HG03558 (cell line): ENCODE data around the gene IL12RB2.

Experiments
- ATAC-seq: cut with Tn5 transposase; IDR thresholded peaks from one replicate; pipeline ENCODE4 v1.9.1; 2021; ENCODE audit warnings: moderate number of reproducible peaks; ENCODE audit not compliant: unreplicated experiment; ENCODE audit errors: extremely low read depth

The IL12RB2 gene

DNA sequence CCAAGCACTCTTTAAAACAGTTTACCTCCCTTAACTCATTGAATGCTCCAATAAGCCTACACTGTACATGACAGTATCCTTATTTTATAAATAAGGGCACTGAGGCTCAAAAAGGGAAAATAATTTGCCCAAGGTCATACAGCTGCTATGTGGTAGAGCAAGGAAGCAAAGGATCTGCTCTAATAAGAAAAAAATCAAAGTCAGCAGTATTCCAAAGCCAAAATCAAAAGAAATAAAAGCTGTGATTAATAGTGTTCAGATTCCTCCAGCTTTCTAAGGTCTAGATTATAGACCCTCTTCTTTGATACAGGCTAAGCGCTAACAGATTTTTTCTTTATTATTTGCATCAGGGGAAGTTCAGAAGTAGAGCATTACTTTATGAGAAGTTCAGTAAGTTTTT, 39.3 kb downstream of the IL12RB2 start:
- ATAC-seq, result no peak

DNA sequence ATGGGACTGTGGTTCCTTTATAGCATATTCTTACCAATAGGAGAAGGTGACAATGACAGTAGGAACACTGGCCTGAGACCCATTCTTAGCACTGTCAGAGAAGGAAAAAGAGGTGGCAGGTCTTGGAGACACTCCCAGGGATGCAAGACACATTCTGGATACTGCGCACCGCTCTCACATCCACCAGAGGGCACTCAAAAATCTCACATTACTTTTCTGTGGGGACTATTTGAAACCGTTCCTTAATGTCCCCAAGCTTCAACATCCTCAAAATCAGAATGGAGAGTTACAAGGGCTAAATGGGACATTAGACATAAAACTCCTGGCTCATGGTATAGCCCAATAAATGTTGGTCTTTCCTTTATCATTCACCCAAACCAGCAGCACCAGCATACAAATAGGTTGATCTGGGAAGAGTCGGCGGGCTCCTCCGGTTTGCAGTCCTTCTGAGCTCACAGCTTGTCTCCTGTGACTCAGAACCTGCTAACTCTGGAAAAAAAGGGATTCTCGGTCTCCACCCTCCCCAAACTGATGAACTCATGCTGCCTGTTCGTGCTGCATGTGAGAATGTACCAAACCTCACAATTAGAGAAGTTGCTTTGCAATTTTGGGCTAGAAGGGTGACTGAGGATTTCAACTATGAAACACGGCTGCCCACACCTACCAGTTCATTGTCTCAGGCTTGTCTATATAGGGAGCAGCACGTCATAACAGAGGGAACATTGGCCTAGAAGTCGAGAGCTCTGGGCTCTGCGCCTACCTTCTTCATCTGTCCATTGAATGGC, 40.2 kb downstream of the IL12RB2 start:
- ATAC-seq, result no peak

DNA sequence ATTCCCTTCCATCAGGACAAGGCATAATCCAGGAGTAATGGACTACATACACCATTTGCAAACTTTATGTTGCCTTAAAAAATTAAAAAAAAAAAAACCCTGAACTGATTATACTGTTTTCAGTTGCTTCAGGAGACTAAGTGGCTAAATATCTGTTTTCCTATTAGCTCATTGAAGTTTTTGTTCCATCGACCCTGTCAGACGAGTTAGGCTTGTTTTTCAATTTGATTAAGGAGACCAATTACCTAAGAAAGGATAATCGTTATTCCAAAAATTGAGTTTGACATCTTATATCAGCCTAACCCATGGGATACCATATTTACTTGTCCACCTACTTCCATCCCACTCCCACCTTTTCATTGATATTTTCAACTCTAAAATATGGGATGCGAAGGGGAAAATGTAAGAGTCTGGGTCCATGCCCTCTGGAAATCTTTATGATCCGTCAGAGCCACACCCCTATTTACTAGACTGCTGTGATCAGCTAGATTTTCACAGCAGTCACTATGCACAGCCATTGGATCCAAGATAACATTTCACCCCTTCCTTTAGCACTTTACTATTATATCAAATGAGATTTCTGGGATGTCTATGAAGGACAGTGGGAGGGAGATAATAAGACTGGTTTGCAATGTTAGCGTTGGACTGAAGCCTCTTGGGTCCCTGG, 41.0 kb downstream of the IL12RB2 start:
- no peak for ATAC-seq

DNA sequence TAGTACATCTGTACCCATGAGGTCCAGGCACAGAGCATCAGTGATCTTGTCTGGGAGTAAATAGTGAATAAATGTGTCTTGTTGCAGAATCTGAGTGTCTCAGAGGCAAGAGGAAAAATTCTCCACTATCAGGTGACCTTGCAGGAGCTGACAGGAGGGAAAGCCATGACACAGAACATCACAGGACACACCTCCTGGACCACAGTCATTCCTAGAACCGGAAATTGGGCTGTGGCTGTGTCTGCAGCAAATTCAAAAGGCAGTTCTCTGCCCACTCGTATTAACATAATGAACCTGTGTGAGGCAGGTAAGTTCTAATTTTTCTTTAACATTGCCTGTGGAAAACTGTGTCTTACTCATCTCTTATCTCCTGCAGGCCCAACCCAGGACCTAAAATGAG, 43.1 kb downstream of the IL12RB2 start:
- ATAC-seq, result peak; percentile 56

DNA sequence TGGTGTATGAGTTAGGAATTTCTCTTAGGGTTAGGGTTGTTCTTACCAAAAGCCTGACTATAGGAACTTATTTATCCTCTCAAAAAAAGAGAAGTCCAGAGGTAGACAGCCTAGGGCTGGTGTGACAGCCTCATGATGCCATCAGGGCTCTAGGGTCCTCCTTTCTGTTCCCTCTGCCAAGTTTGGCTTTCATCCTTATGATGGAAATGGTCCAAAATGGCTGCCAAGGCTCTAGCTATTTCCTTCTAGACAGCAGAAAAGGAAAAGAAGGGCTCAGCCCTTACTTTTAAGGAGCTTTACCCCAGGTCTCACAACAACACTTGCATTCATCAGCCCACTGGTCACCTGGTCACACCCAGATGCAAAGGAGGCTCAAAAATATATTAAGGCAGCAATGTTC, 44.5 kb downstream of the IL12RB2 start:
- ATAC-seq, result no peak

DNA sequence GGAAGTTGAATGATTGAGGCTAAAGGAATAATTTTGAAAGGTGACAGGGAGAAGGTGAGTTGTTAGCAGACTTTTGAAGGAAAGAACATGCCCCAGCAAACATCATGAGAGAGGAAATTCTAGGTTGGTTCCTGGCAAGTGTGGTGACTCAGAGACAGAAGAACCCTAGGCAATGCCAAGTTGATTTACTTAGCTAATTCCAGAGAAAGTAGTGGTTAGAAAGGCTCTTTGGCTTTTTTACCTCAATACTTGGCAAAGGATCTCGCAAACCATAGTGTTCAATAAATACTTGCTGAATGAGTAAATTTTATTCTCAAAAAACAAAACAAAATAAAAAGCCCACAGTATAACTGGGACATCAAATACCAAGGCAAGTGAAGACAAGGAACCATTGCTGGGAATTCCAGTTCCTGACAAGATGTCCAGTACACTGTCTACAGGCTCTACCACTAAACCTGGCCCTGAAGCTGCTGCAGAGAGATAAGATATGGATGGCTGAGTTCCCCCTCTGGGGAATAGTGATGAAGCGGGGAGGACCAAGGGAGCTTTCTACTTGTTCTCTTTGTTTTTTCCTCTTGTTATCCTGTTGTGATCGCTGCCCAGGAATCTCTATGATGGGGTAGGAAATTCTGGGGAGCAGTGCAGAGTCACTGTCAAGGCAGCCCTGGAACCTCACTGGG, 48.2 kb downstream of the IL12RB2 start:
- no peak for ATAC-seq

DNA sequence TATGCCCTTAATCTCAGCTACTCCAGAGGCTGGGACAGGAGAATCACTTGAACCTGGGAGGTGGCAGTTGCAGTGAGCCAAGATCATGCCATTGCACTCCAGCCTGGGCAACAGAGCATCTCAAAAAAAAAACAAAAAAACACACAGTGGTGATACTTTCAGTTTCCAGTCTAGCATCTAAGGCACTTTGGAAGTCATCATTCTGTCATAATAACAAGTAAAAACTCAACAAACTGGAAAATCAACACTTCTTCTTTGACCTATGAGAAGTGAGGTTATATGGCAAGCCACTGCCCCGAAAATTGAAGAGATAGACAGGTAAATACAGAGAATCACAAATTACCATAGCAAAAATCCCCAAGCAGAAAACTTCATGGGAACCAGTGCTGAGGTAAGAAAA, 51.9 kb downstream of the IL12RB2 start:
- ATAC-seq, result no peak

DNA sequence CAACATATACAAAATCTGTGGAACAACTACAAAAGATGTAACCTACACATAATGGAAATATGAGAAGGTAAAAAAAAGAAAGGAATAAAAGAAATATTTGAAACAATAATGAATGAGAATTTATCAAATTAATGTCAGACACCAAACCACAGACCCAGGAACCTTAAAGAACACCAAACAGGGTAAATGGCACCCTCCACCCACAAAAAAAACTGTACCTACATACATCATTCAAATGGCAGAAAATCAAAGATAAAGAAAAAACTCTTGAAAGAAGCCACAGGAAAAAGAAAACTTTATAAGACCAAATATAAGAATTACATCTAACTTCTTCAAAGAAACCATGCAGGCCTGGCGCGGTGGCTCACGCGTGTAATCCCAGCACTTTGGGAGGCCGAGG, 54.0 kb downstream of the IL12RB2 start:
- ATAC-seq, result no peak

DNA sequence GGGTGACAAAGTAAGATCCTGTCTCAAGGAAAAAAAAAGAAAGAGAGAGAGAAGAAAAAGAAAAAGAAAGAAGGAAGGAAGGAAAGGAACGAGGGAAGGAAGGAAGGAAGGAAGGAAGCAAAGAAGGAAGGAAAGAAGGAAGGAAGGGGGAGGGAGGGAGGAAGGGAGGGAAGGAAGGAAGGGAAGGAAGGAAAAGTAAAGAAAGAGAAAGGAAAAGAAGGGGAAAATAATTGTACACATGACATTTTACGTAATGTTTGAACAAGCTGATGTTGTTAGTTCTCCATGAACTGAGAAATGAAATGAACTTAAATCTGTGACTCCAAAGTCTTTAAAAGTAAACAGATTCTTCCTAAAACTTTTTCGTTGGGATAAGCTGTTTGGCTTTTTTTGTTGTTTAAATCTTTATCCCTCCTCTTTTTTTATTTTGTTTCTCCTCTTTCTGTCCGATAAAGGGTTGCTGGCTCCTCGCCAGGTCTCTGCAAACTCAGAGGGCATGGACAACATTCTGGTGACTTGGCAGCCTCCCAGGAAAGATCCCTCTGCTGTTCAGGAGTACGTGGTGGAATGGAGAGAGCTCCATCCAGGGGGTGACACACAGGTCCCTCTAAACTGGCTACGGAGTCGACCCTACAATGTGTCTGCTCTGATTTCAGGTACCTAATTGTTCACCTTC, 59.8 kb downstream of the IL12RB2 start:
- ATAC-seq, result no peak

DNA sequence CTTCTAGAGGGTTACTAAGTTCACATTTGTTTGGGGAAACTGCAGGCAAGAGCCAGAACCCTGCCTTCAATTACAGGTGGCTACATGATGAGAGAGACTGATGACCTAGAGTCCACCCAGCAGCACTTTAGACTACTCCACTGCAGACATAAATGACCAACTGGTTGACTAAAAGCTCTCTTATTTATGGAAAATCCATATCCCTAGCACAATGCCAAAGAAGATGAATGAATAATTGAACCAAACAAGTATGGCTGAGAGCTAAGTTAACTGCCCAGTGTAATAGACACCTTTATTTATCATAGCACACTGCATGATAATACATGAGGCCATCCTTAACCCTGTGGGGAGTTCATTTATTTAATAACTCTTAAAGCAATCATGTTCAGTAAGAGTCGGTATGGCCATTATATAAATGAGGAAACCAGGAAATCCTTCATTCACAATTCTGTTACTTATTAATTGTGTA, 60.4 kb downstream of the IL12RB2 start:
- ATAC-seq, result no peak

DNA sequence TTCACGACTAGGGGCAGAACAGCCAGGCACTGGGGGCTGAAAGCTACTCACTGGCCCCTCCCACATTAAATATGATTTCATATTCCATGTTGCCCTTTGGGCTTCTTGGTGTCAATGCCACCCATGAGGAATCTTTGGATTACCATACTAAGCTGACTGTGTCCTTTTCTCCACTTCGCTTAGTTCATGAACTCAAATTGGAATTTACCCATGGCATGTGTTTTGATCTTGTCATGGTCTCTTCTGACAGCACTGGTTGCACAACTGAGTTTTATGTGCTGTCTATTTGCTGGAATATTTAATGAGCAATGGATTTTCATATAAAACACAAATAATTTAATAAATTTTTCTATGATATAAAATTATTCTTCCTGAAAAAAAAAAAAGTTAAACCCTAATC, 63.4 kb downstream of the IL12RB2 start:
- ATAC-seq, result no peak

DNA sequence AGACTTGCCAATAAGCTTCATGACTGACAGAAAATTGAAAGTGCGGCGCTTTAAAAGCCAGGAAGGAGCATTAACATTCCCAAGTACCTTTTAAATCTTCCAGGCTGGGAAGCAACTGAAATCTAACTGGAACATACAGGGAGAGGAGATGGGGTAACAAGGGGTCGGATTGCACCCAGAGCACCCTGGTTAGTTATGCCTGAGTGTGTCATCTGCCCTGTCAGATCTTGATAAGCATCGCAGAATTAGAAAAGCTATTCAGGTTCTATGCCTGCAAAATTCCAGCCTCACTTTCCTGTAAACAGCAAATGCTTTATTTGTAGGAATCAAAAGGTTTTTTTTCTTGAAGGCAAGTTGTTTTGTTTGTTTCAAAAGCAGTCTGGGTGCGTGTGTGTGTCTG, 64.0 kb downstream of the IL12RB2 start:
- no peak for ATAC-seq

DNA sequence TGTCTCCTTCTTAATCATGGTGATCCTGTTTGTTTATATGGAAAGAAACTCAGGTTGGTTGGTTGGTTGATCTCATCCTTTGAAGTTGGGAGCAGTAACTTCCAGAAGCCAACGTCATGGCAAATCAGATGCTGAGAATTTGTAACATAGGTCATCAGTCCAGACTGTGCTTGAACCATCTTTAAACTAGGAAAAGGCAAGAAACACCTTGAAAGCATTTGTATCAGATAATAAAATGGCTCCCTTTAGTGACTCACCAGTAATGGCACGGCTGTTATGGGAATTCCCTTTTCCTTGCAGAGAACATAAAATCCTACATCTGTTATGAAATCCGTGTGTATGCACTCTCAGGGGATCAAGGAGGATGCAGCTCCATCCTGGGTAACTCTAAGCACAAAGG, 64.5 kb downstream of the IL12RB2 start:
- no peak for ATAC-seq

DNA sequence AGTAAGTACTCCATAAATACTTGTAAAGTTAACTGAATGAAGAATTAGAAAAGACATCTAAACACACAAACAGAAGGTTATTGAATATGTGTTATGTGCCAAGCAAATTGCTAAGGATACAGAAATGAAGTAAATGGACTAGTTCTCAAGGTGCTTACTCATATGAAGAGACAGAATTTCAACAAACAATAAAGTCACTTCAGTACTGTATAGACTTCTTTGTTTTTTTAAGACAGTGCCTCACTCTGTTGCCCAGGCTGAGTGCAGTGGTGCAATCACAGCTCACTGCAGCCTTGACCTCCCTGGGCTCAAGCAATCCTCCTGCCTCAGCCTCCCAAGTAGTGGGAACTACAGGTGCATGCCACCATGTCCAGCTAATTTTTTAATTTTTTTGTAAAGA, 65.2 kb downstream of the IL12RB2 start:
- no peak for ATAC-seq

DNA sequence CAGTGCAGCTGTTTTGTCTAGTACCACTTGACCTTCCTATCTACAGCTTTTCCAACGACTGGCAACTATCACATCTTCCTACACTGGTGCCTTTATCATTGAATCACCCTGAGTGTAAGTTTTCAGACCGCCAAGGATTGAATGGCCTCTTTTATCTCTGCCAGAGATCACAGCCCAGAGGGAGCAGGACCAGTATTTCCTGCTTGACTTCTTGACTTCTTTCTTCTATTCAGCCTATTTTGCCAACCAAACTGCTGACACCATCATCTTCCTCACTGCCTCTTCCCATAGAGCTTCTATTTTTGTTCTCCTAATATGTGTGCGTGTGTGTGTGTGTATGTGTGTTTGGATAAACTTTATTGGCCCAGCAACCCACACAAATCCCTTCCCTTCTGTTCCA, 68.7 kb downstream of the IL12RB2 start:
- ATAC-seq, result no peak

DNA sequence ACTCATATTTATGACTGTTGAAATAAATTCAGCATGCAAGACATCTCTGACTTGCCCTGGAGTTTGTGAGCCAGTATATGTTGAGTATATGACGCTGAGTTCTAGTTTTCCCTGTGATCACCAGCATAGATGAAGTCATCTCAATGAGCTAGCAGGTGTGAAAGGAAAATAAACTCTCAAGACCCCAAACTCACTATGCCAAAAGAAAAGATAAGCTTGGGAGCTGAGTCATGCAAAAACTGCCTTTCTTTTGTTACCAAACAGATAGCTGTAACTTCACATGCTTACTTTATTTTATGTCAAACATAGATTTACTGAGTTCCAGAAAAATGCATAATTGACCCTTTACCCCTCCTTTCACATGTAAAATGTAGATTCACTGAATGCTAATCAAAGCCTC, 69.6 kb downstream of the IL12RB2 start:
- no peak for ATAC-seq

DNA sequence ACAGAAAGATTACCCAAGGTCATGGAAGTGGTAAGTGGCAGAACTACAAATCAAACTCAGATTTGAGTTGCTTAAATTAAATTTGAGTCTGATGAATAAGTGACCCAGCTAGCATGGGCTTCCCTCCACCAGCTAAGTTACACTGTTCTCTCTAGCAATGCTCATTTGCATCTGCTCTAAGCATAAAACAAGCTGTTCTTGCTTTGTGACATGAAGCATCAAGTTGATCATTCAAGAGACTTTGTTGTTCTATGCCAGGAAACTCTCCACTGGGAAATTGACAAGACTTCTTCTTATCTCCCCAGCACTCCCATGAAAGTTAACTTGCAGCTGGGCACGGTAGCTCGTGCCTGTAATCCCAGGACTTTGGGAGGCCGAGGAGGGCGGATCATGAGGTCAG, 73.5 kb downstream of the IL12RB2 start:
- no peak for ATAC-seq

DNA sequence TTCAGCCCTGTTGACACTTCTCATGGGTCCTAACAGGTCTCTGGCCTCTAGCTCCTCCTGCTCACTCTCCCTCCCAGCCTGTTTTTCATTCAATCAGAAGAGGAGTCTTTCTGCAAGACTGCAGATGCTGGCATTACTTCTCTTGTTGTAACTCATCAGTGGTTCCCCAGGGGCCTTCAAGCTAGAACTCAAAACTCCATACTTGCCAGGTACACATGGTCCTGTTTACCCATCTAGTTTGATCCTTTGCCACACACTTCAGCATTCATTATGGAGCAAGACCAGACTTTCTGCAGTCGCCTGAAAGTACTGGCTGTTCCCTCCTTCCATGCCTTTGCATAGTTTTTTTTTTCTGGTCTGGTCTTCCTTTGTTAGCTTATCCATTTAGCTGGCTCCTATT, 74.6 kb downstream of the IL12RB2 start:
- ATAC-seq, result no peak

DNA sequence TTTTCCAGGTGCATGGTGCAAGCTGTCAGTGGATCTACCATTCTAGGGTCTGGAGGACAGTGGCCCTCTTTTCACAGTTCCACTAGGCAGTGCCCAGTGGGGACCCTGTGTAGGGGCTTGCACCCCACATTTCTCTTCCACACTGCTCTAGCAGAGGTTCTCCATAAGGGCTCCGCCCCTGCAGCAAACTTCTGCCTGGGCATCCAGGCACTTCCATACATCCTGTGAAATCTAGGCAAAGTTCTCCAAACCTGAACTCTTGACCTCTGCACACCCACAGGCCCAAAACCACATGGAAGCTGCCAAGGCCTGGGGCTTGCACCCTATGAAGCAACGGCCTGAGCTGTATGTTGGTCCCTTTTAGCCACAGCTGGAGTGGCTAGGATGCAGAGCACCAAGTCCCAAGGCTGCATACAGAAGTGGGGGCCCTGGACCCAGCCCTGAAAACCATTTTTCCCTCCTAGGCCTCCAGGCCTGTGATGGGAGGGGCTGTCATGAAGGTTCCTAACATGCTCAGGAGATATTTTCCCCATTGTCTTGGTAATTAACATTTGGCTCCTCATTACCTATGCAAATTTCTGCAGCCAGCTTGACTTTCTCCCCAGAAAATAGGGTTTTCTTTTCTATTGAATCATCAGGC, 76.4 kb downstream of the IL12RB2 start:
- no peak for ATAC-seq
